ENCODE measurements around the gene KRT24.

- no peak for TF ChIP-seq POLR2A (IDR thresholded peaks at IDR 0.05)
- TF ChIP-seq, protein P1, sequence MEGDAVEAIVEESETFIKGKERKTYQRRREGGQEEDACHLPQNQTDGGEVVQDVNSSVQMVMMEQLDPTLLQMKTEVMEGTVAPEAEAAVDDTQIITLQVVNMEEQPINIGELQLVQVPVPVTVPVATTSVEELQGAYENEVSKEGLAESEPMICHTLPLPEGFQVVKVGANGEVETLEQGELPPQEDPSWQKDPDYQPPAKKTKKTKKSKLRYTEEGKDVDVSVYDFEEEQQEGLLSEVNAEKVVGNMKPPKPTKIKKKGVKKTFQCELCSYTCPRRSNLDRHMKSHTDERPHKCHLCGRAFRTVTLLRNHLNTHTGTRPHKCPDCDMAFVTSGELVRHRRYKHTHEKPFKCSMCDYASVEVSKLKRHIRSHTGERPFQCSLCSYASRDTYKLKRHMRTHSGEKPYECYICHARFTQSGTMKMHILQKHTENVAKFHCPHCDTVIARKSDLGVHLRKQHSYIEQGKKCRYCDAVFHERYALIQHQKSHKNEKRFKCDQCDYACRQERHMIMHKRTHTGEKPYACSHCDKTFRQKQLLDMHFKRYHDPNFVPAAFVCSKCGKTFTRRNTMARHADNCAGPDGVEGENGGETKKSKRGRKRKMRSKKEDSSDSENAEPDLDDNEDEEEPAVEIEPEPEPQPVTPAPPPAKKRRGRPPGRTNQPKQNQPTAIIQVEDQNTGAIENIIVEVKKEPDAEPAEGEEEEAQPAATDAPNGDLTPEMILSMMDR (IDR thresholded peaks at IDR 0.05 in 4 of 5, conservative IDR thresholded peaks at IDR 0.05 in 1 of 5), result no peak
Measured at GRCh38 chr17:40680998-40681397, 22.6 kb downstream of the KRT24 start.
